Kidney capillary endothelial cell (primary cell): ENCODE results near the gene ATP8A2.

ENCODE experiments used
- DNase-seq: peaks from one replicate; pipeline ENCODE4 v3.0.0-alpha.2; 2018; ENCODE audit warnings: low spot score

The ATP8A2 gene

DNA sequence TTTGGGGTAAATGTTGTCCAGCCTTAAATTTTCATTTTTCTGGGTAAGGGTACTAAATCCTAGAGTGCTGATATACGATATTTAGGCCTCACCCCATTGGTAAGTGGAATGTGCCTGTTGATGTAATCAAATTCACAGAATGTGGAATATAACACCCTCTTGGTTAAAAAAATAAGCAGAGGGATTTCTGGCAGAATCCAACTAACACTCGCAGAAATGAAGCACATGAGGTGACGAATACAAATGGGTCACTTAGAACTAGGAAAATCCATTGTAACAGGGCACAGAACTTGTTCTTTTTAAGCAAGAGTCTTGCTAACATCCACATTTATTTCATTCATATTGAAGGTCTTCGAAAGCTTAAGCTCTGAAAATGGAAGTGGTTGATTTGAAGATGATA is 359.8 kb downstream of the ATP8A2 start:
- DNase-seq: no peak

DNA sequence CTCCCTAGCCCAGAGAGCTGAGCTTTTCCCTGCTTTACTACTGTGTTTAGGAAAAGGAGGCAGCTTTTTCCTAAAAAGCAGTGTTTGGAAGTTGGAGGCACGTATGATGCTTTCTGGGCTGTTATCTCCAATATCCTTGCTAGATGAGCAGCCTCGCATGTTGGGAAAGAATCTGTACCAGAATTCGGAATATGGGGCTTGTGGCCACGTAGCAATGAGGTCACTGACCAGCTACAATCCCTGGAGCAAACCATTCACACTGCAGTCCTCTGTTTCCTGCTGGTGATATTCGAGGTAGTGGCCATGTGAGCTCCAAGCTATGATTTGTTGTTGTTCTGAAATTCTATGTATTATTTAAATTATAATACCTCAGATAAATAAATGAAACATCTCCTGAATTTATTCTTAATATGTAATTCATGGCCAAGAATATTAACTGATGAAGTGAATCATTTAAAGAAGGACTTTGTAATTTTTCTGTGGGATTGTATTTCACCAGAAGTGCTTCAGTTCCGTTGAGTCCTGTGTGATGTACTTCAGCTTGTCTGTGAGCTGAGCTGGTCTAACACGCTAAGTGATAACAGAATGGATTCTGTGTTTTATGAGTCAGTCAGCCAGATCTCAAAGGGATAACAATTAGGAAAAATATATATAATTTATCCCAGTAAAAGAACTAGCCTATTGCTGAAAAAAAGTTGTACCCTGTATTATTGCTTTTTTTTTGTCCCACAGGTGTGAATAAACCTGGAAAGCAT is 360.5 kb downstream of the ATP8A2 start:
- DNase-seq: no peak

DNA sequence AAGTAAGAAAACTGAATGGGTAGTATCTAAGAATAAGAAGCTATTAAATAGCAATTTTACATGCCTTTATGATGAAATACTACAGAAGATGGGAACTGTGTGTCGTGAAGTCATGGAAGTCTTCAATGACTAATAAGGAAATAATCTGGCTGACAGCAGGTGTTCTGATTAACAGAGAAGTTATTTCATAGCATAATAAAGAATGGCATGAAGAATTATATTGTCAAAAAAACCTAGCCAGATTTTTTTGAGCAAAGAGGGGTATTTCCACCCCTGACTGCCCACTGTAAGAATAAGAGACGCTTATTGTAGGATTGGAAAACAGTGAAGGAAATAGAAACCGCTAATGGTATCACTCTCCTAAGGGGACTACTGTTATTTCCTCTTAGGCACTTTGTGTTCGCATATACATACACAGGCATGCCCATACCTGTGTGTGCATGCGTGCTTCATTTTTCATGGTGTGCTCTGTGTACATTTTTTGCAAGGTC is 361.3 kb downstream of the ATP8A2 start:
- no peak for DNase-seq

DNA sequence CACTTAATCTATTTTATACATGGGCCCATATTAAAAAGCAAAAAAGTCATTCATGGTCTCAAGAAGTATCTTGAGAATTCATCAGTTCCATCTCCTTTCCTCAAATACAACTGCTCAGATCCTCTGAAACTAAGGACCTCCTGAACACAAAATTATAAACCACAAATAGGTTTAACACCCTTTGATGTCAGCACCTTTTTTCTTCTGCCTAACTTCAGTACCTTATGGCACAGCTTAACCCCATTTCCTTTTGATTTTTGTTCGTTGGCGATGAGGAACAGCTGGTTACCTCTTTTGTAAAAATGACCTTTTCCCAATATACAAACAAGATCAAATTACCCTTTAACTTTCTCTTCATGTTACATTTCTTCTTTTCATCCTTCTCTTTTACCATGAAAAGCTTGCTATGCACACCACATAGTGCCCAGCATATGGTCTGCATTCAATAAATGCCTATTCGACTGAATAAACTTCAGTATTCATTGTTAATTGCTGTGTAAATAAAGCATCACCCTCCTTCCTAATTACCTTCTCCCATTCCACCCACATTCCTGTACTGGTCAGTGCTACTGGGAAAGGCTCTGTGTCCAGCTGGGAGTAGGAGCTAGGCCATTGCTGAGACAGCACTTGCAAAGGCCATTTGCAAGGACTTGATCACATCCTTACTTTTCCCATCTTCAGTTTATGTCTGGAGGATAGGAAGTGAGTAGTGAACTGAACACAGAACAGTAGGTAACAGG is 362.1 kb downstream of the ATP8A2 start:
- DNase-seq: no peak

GRCh38 chr13:25738342-25739196 is 366.8 kb downstream of the ATP8A2 start:
- DNase-seq: no peak

DNA sequence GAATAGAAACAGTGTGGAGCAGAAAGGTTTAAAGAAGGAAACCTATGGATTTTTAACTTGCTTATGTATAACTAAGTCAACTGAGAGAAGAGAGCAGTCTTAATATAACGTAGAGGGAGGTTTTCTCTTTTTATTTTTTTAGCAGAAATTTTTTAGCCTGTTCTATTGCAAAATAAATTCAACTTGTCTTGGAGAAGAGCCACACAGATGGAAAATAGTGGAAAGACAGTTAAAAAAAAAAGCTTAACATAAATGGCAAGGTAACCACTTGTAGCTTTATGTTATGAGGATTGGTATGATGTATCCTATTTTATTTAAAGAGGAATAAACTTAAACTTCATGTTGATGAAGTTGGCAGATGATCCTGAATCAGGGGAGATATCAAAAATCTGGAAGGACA is 367.6 kb downstream of the ATP8A2 start:
- DNase-seq: no peak

GRCh38 chr13:25741796-25742195 is 370.0 kb downstream of the ATP8A2 start:
- no peak for DNase-seq

DNA sequence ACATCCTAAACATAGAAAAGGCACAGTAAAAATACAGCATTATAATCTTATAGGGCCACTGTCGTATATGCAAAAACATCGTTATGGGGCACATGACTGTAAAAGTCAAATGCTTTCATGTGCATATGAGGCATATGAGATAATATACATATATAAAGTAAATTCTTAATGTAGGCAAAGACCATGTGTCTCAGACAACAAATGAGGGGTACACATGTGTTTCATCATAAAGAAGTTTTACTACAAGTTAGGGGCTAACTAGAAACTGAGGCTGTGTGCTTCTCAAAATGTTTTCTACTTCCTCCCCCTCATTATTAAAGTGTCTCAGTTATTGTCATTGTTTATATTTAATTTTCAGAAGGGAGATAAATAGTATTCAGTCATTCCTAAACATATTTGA is 370.4 kb downstream of the ATP8A2 start:
- no peak for DNase-seq

- DNase-seq: no peak
Observed at GRCh38 chr13:25743421-25743820, 371.6 kb downstream of the ATP8A2 start.

GRCh38 chr13:25744178-25744577 is 372.4 kb downstream of the ATP8A2 start:
- DNase-seq: no peak

- no peak for DNase-seq
Observed at GRCh38 chr13:25746131-25746530, 374.4 kb downstream of the ATP8A2 start.

GRCh38 chr13:25752957-25753551 is 381.3 kb downstream of the ATP8A2 start:
- peak; percentile 30 for DNase-seq

GRCh38 chr13:25753976-25754375 is 382.2 kb downstream of the ATP8A2 start:
- DNase-seq: no peak

DNA sequence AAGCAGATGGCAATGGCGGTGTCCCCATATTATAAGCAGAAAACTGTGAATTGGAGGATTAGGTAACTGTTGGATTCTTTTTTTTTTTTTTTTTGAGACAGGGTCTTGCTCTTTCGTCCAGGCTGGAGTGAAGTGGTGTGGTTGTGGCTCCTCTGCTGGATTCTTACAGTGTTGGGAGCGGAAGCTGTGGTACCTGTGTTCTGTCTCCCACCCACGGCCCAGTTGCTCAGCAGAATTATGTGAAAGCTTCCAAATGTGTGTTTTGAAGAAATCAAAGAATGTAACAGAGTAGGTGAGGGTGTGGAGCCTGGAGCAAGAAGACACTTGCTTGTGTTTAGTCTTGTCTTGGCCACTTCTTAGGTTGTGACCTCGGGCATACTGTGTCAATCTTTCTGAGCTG is 384.5 kb downstream of the ATP8A2 start:
- no peak for DNase-seq

DNA sequence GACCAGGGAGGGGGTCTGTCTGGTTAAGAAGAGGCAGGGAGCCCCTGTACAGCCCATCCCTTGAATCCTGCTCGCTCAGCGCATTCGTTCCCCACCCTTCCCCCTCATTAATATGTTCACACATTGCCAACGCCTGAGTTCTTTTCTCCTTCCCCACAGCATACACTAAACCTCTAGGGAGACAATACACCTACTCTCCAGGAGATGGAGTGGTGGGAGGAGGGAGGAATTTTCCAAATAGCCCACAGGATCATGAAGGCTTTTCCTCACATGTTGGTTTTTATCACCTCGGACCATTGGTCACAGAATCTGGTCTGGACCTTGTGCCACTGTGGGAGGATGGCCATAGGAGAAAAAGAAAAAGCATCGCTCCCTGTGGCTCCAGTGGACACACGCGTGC is 385.1 kb downstream of the ATP8A2 start:
- DNase-seq: no peak

DNA sequence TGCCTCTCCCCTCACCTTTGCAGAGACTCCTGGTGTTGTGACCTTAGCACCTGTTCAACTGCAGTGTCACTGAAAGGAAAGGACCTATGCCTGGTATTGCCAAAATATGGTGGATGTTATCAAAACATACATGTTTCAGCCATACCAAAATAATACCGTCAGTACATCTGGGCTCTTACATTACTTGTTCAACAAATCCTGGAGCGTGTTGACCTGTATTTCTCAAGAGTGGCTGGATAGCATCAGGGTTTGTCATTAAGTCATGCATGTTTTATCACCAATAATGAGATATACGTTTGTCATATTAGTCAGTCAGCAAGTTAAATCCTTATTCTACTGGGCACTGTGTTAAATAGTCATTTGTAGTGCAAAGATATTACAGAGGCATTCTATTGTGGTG is 389.3 kb downstream of the ATP8A2 start:
- no peak for DNase-seq

- no peak for DNase-seq
Observed at GRCh38 chr13:25762281-25762680, 390.5 kb downstream of the ATP8A2 start.

DNA sequence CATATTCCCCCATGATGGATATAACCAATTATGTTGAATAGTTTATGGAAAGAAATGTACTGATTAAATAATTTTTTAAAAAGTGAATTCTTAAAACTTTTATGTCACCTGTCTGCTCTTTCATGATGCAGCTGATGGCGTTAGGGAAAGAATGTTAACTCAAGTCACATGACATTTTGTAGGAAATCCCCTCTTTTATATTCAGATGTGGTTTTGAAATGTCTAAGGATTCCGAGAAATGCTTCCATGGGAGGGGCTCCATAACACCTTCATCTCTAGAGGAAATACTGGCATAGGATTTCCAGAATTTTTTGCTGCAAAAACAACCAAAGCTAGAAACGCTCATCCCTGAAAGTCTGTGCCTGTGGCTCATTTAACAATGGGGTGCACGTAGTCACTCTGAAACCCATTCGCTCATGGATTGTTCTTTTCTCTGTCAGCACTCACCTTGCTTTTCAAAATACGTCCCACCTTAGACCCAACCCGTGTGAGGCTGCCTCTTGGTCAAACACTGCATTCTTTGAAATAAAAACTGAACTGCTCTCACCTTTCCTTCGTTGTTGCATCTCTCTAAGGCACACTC is 391.1 kb downstream of the ATP8A2 start:
- no peak for DNase-seq

DNA sequence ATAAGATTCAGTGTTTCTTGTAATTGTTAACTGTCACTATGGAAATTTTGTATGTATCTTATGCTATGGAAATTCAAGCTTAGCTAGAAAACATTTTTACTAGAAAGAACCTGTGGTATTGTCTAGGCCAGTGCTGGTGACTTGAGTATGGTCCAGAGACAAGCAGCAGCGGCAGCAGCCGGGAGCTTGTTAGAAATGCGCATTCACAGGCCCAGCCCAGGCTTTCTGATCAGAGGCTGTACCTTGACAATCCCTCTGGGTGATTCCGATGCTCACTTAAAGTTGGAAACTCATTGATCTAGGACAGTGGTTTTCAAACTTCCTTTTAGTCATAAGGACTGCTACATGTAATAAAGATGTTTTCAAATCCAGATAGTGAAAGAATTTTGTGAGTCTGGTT is 392.6 kb downstream of the ATP8A2 start:
- DNase-seq: no peak

GRCh38 chr13:25765266-25765665 is 393.5 kb downstream of the ATP8A2 start:
- no peak for DNase-seq

DNA sequence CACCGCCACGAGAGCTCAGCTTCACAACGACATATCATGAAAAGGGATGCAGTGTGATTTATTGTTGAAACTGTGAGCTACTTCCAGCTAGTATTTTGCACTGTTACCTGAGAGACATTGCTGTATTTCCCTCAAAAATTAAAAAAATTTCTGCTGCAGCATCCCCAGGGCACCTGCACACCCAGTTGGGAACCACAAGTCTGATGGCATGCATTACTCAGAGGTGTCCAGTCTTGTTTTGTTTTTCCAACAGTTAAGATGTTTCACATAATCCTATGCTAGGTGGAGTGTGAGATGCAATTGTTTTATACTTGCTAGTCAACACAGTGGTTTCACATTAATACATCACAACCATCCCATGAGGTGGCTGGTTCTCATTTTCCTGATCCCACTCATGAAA is 394.8 kb downstream of the ATP8A2 start:
- no peak for DNase-seq

DNA sequence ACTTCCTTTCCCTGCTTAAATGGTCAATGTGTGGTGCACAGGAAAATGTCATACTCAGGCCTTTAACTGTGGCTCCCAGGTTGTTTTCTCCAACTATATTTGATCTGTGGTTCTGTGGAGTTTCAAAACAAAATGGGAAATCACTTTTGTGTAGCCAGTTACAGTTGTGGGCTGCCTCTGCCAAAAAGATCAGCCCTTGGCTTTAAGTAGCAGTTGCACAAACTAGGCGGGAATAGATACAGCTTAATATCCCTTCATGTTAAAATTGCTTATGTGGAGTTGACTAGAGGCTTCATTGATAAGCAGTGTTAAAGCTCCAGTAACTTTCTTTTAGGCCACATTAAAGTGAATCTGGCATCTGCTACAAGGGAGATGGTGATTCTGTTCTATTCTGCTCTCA is 395.2 kb downstream of the ATP8A2 start:
- no peak for DNase-seq
